Suprapubic skin (tissue), 3 donors: ENCODE data around the gene ERBB4.

ENCODE experiments used
- POLR2A ChIP-seq, 2 donors: fragments of 450-650 bp; IDR thresholded peaks; one replicate each; pipeline ENCODE4 v1.6.1; 2017; ENCODE audit warnings: antibody characterized with exemption in 2 of 2, mild to moderate bottlenecking in 2 of 2, moderate library complexity in 2 of 2
- TF ChIP-seq, protein P1 (sequence below), 2 donors: fragments of 200-600 bp in 1 of 2; fragments of 450-650 bp in 1 of 2; sonication (generic) in 1 of 2; IDR thresholded peaks; one replicate each; pipeline ENCODE4 v1.5.1; 2016 to 2019; ENCODE audit warnings: antibody characterized with exemption in 2 of 2, mild to moderate bottlenecking in 1 of 2, moderate library complexity in 1 of 2

DNA sequence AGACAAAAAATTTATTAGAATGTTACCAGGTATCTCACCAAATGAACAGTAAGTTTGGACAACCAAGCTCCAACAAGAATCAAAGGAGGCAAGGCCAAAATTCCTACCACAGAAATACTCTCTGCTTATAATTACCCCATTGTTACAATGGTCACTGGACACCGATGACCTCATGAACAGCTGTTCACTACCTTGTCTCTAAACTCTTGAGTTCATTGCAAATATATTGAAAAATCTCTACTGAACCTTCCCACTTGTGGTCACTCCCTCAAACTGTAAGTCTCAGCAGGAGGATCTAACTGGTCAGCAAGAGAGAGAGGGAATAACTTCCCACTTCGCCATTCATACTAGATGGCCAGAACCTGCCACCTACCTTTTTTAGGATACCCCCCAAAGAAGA lies 50.0 kb downstream of the ERBB4 start:
- no peak for TF ChIP-seq POLR2A (IDR thresholded peaks at IDR 0.05)
- TF ChIP-seq, protein P1, sequence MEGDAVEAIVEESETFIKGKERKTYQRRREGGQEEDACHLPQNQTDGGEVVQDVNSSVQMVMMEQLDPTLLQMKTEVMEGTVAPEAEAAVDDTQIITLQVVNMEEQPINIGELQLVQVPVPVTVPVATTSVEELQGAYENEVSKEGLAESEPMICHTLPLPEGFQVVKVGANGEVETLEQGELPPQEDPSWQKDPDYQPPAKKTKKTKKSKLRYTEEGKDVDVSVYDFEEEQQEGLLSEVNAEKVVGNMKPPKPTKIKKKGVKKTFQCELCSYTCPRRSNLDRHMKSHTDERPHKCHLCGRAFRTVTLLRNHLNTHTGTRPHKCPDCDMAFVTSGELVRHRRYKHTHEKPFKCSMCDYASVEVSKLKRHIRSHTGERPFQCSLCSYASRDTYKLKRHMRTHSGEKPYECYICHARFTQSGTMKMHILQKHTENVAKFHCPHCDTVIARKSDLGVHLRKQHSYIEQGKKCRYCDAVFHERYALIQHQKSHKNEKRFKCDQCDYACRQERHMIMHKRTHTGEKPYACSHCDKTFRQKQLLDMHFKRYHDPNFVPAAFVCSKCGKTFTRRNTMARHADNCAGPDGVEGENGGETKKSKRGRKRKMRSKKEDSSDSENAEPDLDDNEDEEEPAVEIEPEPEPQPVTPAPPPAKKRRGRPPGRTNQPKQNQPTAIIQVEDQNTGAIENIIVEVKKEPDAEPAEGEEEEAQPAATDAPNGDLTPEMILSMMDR (IDR thresholded peaks at IDR 0.05) = no peak
